HFFc6 (cell line): ENCODE results near the gene CLRN3. TPM values are rescaled to one million over a fixed set of nuclear protein-coding genes. Genes with fewer than 3 reads are reported as not detected.

Experiments
- DNase-seq: peaks from one replicate; pipeline ENCODE4 v3.0.0-alpha.2; 2018
- H3K27ac Mint-ChIP-seq: 2 replicates; pipeline ENCODE4 v1.8.0; 2020; ENCODE audit warnings: mild to moderate bottlenecking, mixed read lengths
- H3K27me3 Mint-ChIP-seq: 2 replicates; pipeline ENCODE4 v1.8.0; 2021; ENCODE audit warnings: mild to moderate bottlenecking, moderate library complexity, mixed read lengths; ENCODE audit not compliant: insufficient read depth
- H3K36me3 Mint-ChIP-seq: 2 replicates; pipeline ENCODE4 v1.8.0; 2021; ENCODE audit warnings: low read depth, mixed read lengths
- H3K4me1 Mint-ChIP-seq: 2 replicates; pipeline ENCODE4 v1.8.0; 2020; ENCODE audit warnings: low read depth, mixed read lengths
- H3K4me3 Mint-ChIP-seq: 2 replicates; pipeline ENCODE4 v1.8.0; 2020; ENCODE audit warnings: mild to moderate bottlenecking, moderate library complexity, mixed read lengths
- H3K9me3 Mint-ChIP-seq: 2 replicates; pipeline ENCODE4 v1.8.0; 2020; ENCODE audit warnings: mild to moderate bottlenecking, mixed read lengths
- CTCF ChIP-seq: fragments of 200-600 bp; sonication (generic); IDR thresholded peaks from 2 replicates; pipeline ENCODE4 v1.5.0; 2021; ENCODE audit warnings: antibody characterized with exemption, mild to moderate bottlenecking
- total RNA-seq, 6 experiments: library from RNA; stranded (reverse); fragmentation: NEBNext Ultra II Directional; extraction: Animal tissue kit (Norgen Biotek cat#: 25700); gene quantifications; 2 replicates in 1 of 6; 3 replicates in 5 of 6; pipeline ENCODE4 v1.2.3, GENCODE V29; 2021

The CLRN3 gene
- total RNA-seq, 6 experiments from 2014 or later, result not detected

- TF ChIP-seq CTCF, result no peak
- no peak for DNase-seq
- Mint-ChIP-seq H3K9me3 (no peaks in the 10 kb centered on the region; the same call in 1 of the 2 replicates), H3K4me1 (no peaks in the 10 kb centered on the region), H3K4me3 (no peak overlapping the region), H3K36me3 (no peaks in the 10 kb centered on the region), H3K27me3 (peaks cover 7% of the 10 kb centered on the region), H3K27ac (no peak overlapping the region)
Observed at GRCh38 chr10:127855591-127855881, 37.2 kb downstream of the CLRN3 start.

DNA sequence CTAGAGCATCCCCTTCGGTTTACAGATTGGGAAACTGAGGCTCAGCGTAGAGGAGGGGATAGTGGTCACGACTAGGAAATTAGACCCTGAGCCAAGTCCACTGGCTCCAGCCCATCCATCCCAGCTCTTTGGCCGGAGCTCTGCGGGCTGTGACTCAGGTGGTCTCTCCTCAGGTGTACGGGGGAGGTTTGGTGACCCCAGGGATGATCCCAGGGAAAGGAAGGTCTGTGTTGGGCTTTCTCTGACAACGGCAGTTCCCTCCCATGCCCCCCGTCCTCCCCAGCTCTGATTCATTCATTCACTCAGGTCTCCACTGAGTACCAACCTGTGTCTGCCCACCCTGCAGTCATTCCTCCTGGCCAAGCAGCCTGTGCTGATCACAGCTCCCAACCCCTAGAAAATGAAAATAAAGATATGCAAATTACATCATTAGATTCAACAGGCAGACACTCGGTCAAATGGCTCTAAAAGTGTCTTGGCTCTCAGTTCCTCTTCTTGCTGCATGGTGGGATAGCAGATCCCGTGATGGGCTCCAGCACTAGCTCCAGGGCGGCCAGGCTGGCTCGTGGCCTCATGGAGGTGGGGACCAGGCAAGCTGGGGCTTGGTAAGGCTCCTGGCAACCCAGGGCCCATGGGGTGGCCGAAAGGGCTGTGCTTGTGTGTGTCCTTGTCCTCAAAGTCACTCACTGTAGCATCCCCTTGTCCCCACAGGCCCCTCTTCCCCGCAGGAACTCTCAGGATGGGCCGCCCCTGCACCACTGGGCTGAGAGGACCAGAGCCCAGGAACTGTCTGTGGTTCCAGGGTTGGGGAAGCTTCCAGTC is 37.8 kb downstream of the CLRN3 start:
- no peak for DNase-seq
- Mint-ChIP-seq H3K9me3 (no peaks in the 10 kb centered on the region; the same call in 1 of the 2 replicates), H3K4me1 (no peaks in the 10 kb centered on the region), H3K27ac (no peak overlapping the region), H3K36me3 (no peaks in the 10 kb centered on the region), H3K27me3 (peaks cover 7% of the 10 kb centered on the region), H3K4me3 (no peak overlapping the region)
- TF ChIP-seq CTCF, result no peak

- H3K36me3 Mint-ChIP-seq, result no peaks in the 10 kb centered on the region
- no peaks in the 10 kb centered on the region; the same call in 1 of the 2 replicates for H3K9me3 Mint-ChIP-seq
- no peak overlapping the region for H3K27ac Mint-ChIP-seq
- peak; percentile 82 for TF ChIP-seq CTCF
- H3K4me1 Mint-ChIP-seq, result no peaks in the 10 kb centered on the region
- peak; percentile 0 for DNase-seq
- H3K27me3 Mint-ChIP-seq, result peaks cover 7% of the 10 kb centered on the region
- H3K4me3 Mint-ChIP-seq, result no peak overlapping the region
Observed at GRCh38 chr10:127853868-127854768, 38.6 kb downstream of the CLRN3 start.

- Mint-ChIP-seq H3K27ac (no peak overlapping the region), H3K9me3 (peaks cover 5% of the 10 kb centered on the region; the same call in 1 of the 2 replicates), H3K36me3 (no peaks in the 10 kb centered on the region), H3K27me3 (peaks cover 7% of the 10 kb centered on the region), H3K4me3 (no peak overlapping the region), H3K4me1 (no peaks in the 10 kb centered on the region)
- no peak for DNase-seq
- no peak for TF ChIP-seq CTCF
Observed at GRCh38 chr10:127852456-127852855, 40.3 kb downstream of the CLRN3 start.

DNA sequence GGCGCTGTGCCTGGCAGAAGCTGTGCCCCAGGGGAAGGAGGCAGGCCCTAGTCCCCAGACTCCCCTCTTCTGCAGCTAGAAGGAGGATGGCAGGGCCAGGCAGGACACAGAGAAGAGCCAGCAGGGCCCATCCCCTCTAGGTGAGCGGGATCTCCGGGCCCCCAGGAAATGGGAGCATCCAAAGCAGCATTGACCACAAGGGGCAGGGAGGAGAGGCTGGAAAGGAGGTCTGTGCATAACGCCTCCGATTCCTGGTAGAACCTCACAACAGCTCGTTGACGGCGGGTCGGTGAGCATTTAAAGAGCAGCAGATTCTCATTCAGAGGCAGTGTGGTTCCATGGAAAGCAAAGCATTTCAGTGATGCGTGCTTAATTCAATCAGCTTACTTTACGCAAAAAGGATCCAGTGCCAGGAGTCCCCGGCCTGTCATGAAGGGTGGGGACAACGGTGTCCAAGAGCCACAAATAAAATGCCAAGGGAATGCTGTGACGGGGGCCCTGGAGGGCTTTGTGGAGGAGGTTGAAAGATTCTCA is 41.0 kb downstream of the CLRN3 start:
- Mint-ChIP-seq H3K4me1 (no peaks in the 10 kb centered on the region), H3K27ac (no peak overlapping the region), H3K4me3 (no peak overlapping the region), H3K27me3 (peaks cover 7% of the 10 kb centered on the region), H3K9me3 (peaks cover 7% of the 10 kb centered on the region; the same call in 1 of the 2 replicates), H3K36me3 (no peaks in the 10 kb centered on the region)
- TF ChIP-seq CTCF, result no peak
- no peak for DNase-seq
